Effector memory CD8-positive, alpha-beta T cell (primary cell): ENCODE results near the gene DNTT.

Experiments
- ATAC-seq: fragments of 150-1000 bp; cut with Tn5 transposase; replicated peaks from 2 replicates; pipeline ENCODE4 v1.10.0; 2021; ENCODE audit warnings: mild to moderate bottlenecking, moderate library complexity
- DNase-seq, 3 experiments: peaks; one replicate each; pipeline ENCODE4 v3.0.0; 2021
- H3K27ac Mint-ChIP-seq, 2 donors: one replicate each; pipeline ENCODE4 v1.8.0; 2022; ENCODE audit warnings: mild to moderate bottlenecking in 2 of 2, mixed read lengths in 2 of 2, moderate library complexity in 2 of 2
- H3K27me3 Mint-ChIP-seq, 2 donors: one replicate each; pipeline ENCODE4 v1.8.0; 2022; ENCODE audit warnings: mixed read lengths in 2 of 2
- H3K36me3 Mint-ChIP-seq: one replicate; pipeline ENCODE4 v1.8.0; 2022; ENCODE audit warnings: mild to moderate bottlenecking, moderate library complexity, mixed read lengths; ENCODE audit not compliant: insufficient read depth
- H3K4me1 Mint-ChIP-seq, 2 donors: one replicate each; pipeline ENCODE4 v1.8.0; 2022; ENCODE audit warnings: low read depth in 2 of 2, mixed read lengths in 2 of 2
- H3K4me3 Mint-ChIP-seq, 2 donors: one replicate each; pipeline ENCODE4 v1.8.0; 2022; ENCODE audit warnings: mild to moderate bottlenecking in 2 of 2, mixed read lengths in 2 of 2, moderate library complexity in 2 of 2
- H3K9me3 Mint-ChIP-seq, 2 donors: one replicate each; pipeline ENCODE4 v1.8.0; 2022; ENCODE audit warnings: mixed read lengths in 2 of 2

Gene DNTT

GRCh38 chr10:96334616-96335526 lies 30.6 kb downstream of the DNTT start:
- no peak overlapping the region for H3K27ac Mint-ChIP-seq
- H3K9me3 Mint-ChIP-seq: no peaks in the 10 kb centered on the region
- peaks cover 0 to 3% of the 10 kb centered on the region in 2 donors for H3K4me1 Mint-ChIP-seq
- no peak overlapping the region for H3K4me3 Mint-ChIP-seq
- ATAC-seq: no peak
- peaks cover 41 to 57% of the 10 kb centered on the region in 2 donors for H3K27me3 Mint-ChIP-seq
- no peaks in the 10 kb centered on the region for H3K36me3 Mint-ChIP-seq
- DNase-seq: peak in 1 of 3 experiments; percentile 3

- Mint-ChIP-seq H3K9me3 (no peaks in the 10 kb centered on the region), H3K27ac (no peak overlapping the region), H3K36me3 (no peaks in the 10 kb centered on the region), H3K27me3 (peaks cover 31 to 57% of the 10 kb centered on the region in 2 donors), H3K4me1 (peaks cover 0 to 3% of the 10 kb centered on the region in 2 donors), H3K4me3 (no peak overlapping the region)
- ATAC-seq (no peak), DNase-seq (no peak)
Observed at GRCh38 chr10:96337106-96337505, 32.9 kb downstream of the DNTT start.

GRCh38 chr10:96338279-96338925 lies 34.2 kb downstream of the DNTT start:
- ATAC-seq (no peak), DNase-seq (no peak)
- Mint-ChIP-seq H3K4me3 (no peak overlapping the region), H3K27me3 (peaks cover 25 to 62% of the 10 kb centered on the region in 2 donors), H3K36me3 (no peaks in the 10 kb centered on the region), H3K9me3 (no peaks in the 10 kb centered on the region), H3K4me1 (no peaks in the 10 kb centered on the region), H3K27ac (no peak overlapping the region)

- no peaks in the 10 kb centered on the region for H3K9me3 Mint-ChIP-seq
- ATAC-seq: no peak
- peaks cover 28 to 64% of the 10 kb centered on the region in 2 donors for H3K27me3 Mint-ChIP-seq
- no peak overlapping the region for H3K27ac Mint-ChIP-seq
- no peak overlapping the region for H3K4me3 Mint-ChIP-seq
- no peaks in the 10 kb centered on the region for H3K36me3 Mint-ChIP-seq
- no peaks in the 10 kb centered on the region for H3K4me1 Mint-ChIP-seq
- no peak for DNase-seq
Observed at GRCh38 chr10:96339383-96339782, 35.1 kb downstream of the DNTT start.

GRCh38 chr10:96339956-96340904 lies 36.0 kb downstream of the DNTT start:
- DNase-seq (peak; percentile 4 to 17 (median 11)), ATAC-seq (no peak)
- Mint-ChIP-seq H3K4me3 (no peak overlapping the region), H3K4me1 (no peaks in the 10 kb centered on the region), H3K27ac (peak overlapping the region in 1 of 2 donors; percentile 13), H3K36me3 (no peaks in the 10 kb centered on the region), H3K27me3 (peaks cover 26 to 63% of the 10 kb centered on the region in 2 donors), H3K9me3 (no peaks in the 10 kb centered on the region)

- Mint-ChIP-seq H3K27ac (no peak overlapping the region), H3K27me3 (peaks cover 22 to 62% of the 10 kb centered on the region in 2 donors), H3K36me3 (no peaks in the 10 kb centered on the region), H3K9me3 (peaks cover 0 to 2% of the 10 kb centered on the region in 2 donors), H3K4me1 (no peaks in the 10 kb centered on the region), H3K4me3 (no peak overlapping the region)
- ATAC-seq: no peak
- no peak for DNase-seq
Observed at GRCh38 chr10:96341219-96342182, 37.3 kb downstream of the DNTT start.

GRCh38 chr10:96342402-96342801 lies 38.2 kb downstream of the DNTT start:
- no peak for DNase-seq
- Mint-ChIP-seq H3K4me1 (no peaks in the 10 kb centered on the region), H3K27me3 (peaks cover 22 to 55% of the 10 kb centered on the region in 2 donors), H3K27ac (no peak overlapping the region), H3K4me3 (no peak overlapping the region), H3K36me3 (no peaks in the 10 kb centered on the region), H3K9me3 (peaks cover 0 to 2% of the 10 kb centered on the region in 2 donors)
- no peak for ATAC-seq

GRCh38 chr10:96344178-96344577 lies 39.9 kb downstream of the DNTT start:
- Mint-ChIP-seq H3K27me3 (peaks cover 22 to 59% of the 10 kb centered on the region in 2 donors), H3K36me3 (no peaks in the 10 kb centered on the region), H3K27ac (no peak overlapping the region), H3K4me1 (no peaks in the 10 kb centered on the region), H3K9me3 (peaks cover 0 to 2% of the 10 kb centered on the region in 2 donors), H3K4me3 (no peak overlapping the region)
- no peak for ATAC-seq
- no peak for DNase-seq

GRCh38 chr10:96345222-96345621 lies 41.0 kb downstream of the DNTT start:
- Mint-ChIP-seq H3K27me3 (peaks cover 29 to 67% of the 10 kb centered on the region in 2 donors), H3K36me3 (no peaks in the 10 kb centered on the region), H3K4me1 (no peaks in the 10 kb centered on the region), H3K9me3 (peaks cover 0 to 2% of the 10 kb centered on the region in 2 donors), H3K4me3 (no peak overlapping the region), H3K27ac (no peak overlapping the region)
- ATAC-seq: no peak
- DNase-seq: no peak

GRCh38 chr10:96346295-96346694 lies 42.1 kb downstream of the DNTT start:
- H3K9me3 Mint-ChIP-seq: peaks cover 0 to 2% of the 10 kb centered on the region in 2 donors
- H3K36me3 Mint-ChIP-seq: no peaks in the 10 kb centered on the region
- peaks cover 33 to 65% of the 10 kb centered on the region in 2 donors for H3K27me3 Mint-ChIP-seq
- DNase-seq (no peak), ATAC-seq (no peak)
- H3K4me1 Mint-ChIP-seq: no peaks in the 10 kb centered on the region
- no peak overlapping the region for H3K4me3 Mint-ChIP-seq
- no peak overlapping the region for H3K27ac Mint-ChIP-seq

GRCh38 chr10:96352027-96352426 lies 47.8 kb downstream of the DNTT start:
- no peak for ATAC-seq

GRCh38 chr10:96352582-96352981 lies 48.3 kb downstream of the DNTT start:
- Mint-ChIP-seq H3K9me3 (no peaks in the 10 kb centered on the region), H3K36me3 (no peaks in the 10 kb centered on the region), H3K27ac (no peak overlapping the region), H3K4me1 (no peaks in the 10 kb centered on the region), H3K4me3 (no peak overlapping the region), H3K27me3 (peaks cover 45 to 64% of the 10 kb centered on the region in 2 donors)
- DNase-seq: no peak
- no peak for ATAC-seq

More at GRCh38 chr10:96352027-96352426, 47.8 kb downstream of the DNTT start:
- no peaks in the 10 kb centered on the region for H3K4me1 Mint-ChIP-seq
- no peak overlapping the region for H3K4me3 Mint-ChIP-seq
- no peaks in the 10 kb centered on the region for H3K9me3 Mint-ChIP-seq
- no peak for DNase-seq
- H3K27me3 Mint-ChIP-seq: peaks cover 43 to 63% of the 10 kb centered on the region in 2 donors
- H3K36me3 Mint-ChIP-seq: no peaks in the 10 kb centered on the region
- no peak overlapping the region for H3K27ac Mint-ChIP-seq
